NCI-H187 (cell line): ENCODE measurements around the gene MTURN.
"Not testable (repeated sequence)": the region's sequence is repeated elsewhere in the genome, so short reads cannot be mapped to it uniquely, and the experiment has no call there.

Experiments
- DNase-seq, 2 experiments: peaks; one replicate each; lab custom pipeline; 2025; lab: John Stamatoyannopoulos, UW

Gene MTURN

DNA sequence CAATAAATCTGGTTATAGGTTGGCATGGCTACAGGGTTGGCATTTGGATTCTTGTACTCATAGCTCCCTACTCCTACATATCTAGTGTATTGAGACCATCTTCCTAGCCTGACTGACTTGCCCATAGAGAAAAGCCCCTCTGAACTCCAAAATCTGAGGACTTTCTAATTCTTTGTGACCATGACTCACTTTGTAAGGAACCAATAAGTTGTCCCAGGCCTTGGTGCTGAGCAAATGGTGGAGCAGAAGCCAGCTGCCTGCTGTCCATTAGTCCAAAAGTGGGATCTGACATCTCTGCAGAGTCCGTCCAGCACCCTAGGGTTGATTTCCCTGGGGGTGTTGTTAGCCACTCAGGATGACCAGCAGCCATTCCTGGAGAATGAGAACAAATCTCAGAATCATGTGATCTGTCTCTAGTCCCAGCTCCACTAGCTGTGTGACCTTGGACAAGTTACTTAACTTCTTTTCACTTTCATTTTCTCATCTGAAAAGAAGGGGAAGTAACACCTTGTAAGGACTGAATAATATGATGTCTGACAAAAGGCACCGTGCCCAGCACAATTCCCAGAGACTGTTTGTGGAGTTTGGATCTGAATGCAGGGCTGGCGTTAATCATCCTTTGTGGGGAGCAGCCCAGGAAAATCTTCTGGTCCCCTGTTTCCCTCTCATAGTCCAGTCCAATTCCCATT, 44.1 kb downstream of the MTURN start:
- DNase-seq = no peak

DNA sequence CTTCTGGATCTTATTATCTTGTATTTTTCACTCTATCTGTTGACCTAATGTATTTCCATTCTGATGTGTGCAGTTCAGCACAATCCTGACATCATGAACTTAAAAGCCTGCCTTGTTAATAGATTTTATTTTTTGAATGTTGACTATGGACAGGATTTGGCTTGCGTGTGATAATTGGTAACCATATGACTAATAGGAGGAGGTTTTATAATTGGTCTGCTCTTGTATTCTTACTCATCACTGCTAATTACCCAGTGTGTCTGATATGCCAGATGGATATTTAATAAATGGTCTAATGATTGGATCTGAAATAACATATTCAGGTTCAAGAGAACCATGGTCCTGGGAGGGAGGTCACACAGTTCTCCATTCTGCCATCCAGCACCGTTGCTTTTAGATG, 45.9 kb downstream of the MTURN start:
- no peak for DNase-seq

DNA sequence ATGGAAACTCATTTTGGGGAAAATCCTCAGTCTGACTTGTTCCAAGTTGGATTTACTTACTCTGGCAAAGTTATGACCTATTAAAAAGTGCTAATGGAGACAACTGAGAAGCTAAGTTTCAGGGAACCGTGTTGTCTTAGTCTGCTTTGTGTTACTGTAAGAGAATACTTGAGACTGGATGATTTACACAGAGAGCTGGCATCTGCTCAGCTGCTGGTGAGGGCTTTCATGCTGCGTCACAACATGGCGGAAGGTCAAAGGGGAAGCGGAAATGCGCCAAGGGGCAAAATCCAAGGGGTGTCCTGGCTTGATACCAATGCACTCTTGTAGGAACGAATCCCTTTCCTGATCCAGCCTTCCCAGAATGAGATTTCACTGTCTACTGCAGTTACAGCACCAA, 46.4 kb downstream of the MTURN start:
- no peak for DNase-seq

DNA sequence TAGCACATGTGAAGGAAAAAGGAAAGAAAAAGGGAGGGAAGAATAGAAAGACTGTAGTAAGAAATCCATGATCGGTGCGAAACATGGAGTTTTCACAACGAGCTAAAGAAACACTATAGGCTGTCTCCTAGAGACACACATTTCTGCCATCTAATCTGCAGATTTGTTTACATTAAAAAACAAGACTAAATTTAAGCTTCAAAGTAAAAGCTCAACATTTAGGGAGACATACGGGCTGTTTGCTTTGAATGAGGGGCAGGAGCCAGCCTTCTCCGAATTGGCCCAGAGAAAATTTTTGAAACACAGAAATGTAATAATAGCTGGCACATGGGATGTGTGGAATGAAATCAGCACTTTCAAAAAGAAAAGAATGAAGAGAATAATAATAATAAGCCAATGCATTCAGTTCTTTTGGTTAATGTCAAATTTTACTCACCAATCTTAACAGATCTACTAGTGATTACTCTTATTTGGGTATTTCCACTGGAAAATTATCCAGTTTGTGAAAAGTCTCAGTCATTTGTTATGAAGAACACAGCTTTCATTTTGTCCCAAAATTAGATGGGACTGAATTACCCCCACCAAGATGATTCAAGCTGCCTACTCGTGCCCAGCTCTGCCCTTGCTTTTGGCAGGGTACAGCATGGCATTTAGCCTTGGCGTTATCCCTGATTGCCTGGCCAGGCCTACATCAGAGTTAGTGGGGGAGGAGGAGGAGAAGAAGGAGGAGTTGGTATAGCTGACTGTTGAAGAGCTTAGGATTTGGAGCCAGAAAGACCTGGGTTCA, 47.1 kb downstream of the MTURN start:
- no peak for DNase-seq

DNA sequence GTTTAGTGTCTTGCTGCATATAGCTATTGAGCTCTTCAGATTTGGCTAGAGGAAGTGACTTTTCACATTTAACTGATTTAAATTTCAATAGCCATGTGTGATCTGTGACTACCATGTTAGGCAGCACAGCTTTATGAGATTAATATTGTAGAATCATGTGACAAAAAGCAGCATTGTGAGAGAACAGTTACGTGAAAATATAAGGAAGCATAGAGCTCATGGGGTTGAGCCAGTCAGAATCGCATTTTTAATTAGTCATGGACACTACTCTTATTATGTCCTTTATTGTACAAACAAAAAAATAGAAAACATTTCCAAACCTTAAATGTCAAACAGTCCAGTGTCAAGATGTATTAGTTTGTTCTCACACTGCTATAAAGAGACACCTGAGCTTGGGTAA, 48.0 kb downstream of the MTURN start:
- no peak for DNase-seq

DNA sequence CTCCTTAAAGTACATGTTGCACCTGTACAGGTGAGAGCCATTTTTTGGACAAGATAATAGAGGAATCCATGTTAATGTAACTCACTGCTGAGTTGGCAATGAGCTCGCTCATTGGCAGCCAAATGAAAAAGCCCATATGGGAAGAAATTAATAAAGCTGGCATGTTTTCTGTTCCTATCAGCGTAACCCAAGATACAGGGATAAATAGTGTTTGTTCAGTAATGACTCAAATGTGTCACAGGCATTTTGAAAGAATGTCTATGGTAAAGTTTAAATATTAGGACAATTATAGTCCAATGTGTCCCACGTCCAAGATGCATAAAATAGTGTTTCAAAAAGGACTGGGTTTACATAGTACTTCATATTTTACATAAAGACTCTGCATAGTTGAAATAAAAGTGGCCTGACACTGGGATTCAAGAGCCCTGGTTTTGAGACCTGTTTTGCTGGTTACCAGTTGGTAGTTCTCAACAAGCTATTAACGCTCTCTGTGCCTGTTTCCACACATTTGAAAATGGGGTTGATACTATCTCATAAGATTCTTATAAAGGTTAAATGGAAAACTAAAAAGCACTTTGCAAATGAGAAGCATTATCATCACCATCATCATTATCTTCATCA, 49.1 kb downstream of the MTURN start:
- no peak for DNase-seq

DNA sequence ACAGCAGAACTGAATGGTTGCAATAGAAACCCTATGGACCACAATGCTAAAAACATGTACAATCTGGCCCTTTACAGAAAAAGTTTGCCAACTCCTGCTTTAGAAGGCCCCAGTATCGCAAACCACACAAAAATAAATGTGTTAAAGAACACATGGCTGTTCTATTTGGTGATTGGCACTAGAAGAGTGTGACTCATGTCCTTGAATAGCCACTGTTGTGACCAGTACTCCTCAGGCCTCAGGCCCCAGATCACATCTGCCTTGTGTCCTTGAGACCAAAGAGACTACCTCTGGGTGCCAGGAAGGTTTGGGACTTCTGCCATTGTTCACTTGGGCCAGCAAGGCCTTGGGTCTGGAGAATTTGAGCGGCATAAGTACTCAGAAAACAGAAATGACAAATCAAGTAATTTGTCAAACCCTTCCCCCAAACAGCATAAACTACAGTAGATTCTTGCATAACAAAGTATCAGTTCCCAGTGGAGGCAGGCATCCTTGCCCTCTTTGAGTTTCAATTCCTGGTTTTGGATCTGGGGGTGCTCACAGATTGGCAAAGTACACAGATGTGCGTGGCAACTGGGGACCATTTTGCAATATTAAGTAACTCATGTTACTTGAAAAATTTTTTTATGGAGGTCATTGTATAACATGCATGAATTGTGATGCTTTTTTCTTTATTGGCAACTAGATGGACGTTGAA, 50.2 kb downstream of the MTURN start:
- no peak for DNase-seq

DNA sequence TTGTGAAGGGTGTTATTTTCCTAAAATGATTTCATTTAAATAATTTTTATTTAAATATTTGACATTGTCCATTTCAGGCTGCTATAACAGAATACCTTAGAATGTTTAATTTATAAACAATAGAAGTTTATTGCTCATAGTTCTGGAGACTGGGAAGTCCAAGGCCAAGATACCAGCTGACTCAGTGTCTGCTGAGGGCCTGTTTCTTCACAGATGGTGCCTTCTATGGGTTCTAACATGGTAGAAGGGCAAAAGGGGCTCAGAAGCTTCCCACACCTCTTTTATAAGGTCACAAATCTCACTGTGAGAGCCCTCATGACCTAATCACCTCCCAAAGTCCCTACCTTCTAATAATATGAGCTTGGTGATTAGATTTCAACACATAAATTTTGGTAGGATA, 50.7 kb downstream of the MTURN start:
- no peak for DNase-seq

DNA sequence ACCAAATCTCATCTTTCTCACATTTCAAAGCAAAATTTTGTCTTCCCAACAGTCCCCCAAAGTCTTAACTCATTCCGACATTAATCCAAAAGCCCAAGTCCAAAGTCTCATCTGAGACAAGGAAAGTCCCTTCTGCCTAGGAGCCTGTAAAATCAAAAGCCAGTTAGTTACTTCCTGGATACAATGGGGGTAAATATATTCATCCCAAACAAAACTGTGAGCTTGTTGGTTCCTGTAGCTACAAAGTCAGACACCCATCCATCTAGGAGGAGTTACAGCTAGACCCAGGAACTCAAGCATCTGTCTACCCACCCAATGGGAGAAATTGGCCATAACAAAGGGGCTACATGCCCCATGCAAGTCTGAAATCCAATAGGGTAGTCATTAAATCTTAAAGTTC, 51.9 kb downstream of the MTURN start:
- DNase-seq = no peak

DNA sequence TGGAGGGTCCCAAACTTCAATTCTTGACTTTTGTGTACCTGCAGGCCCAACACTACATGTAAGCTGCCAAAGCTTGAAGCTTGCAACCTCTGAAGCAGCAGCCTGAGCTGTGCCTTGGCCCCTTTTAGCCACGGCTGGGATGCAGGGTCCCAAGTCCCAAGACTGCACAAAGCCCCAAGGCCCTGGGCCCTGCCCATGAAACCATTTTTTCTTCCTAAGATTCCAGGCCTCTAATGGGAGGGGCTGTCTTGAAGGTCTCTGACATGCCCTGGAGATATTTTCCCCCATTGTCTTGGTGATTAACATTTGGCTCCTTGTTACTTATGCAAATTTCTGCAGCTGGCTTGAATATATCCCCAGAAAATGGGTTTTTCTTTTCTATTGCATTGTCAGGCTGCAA, 52.7 kb downstream of the MTURN start:
- DNase-seq = no peak

DNA sequence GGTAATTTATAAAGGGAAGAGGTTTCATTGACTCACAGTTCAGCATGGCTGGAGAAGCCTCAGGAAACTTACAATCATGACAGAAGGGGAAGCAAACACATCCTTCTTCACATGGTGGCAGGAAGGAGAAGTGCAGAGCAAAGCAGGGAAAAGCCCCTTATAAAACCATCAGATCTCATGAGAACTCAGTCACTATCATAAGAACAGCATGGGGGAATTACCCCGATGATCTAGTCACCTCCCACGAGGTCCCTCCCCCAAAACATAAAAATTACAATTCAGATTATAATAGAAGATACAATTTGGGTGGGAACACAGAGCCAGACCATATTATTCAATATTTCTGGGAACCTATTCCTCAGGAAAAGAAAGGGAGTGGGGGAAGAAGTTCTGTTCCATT, 53.6 kb downstream of the MTURN start:
- DNase-seq = not testable (repeated sequence)

DNA sequence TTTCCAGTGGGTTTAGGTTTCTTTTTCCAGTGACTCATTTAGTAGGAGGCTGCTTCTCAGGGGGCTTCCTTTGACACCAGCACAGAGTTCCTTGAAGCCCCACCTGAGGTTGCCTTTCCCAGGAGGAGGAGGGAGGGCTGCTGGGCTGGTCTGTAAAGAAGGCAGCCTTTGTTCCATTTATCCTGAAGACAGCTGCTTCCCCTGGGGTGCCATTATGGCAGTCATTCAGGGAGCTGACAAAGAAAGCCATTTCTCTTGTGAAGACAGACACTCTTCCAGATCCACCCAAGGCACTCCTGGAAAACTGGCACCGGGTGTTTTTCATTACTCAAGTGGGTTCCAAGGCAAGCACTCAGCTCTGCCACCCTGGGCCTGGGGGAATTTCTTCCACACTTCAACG, 54.0 kb downstream of the MTURN start:
- no peak for DNase-seq

DNA sequence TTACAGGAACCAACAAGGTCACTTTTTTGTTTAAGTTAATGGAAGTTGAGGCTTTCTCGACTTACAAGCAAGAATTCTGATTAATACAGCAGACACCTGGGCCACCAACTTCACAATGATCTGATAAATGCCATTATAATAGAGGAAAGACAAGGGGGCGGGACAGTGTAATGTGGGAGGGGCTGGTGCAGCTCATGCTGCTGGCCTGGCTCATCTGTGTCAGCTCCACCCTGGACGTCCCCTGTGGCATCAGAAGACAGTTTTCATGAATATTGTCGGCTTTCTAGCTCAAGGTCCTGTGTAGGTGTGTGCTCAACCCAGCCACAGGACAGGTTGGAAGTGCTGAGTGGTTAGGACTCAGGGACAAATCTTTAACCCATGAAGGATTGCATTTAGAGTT, 57.0 kb downstream of the MTURN start:
- no peak for DNase-seq

DNA sequence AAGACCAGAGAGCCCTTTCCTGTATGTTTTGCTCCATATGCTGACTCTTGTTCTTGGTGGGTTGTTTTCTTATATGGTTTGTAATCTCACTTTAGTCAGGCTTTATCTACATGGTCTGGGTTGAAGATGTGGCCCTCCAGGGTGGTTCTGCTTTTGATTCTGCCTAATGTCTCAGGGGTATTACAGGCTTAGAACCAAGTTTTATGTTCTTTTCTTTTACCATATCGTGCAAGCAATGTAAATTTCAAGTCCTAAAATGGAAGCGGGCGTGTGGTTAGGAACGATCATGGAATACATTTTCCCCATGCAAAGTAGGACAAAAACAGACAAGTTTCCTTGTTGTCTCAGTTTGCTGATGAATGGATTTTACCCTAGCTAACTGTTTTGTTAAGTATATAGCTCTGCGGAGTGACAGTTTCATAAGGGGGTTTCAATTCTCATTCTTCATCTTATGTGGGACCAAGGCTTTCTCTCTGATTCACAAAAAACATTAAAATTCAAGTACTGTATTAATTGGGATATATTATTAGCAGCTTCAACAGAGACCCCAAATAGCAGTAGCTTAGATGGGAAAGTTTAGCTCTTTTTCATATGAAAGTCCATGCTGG, 58.7 kb downstream of the MTURN start:
- no peak for DNase-seq

DNA sequence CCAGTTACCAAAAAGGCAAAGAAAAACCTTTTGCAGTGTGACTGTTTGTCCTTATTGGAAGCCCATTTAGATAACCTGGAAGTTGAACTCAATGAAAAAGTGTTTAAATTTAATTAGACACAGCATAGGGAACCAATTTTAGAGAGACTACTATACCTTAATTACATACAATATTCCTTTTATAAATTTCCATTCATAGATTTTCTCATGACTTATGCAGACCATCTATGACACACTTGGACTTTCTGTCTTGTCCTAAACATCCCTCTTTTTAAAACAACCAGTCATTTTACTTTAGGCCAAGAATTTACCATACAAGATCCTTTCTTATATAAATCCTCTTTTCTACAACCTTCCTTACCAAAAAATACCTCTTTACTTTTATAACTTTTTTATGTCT, 61.6 kb downstream of the MTURN start:
- DNase-seq = no peak

DNA sequence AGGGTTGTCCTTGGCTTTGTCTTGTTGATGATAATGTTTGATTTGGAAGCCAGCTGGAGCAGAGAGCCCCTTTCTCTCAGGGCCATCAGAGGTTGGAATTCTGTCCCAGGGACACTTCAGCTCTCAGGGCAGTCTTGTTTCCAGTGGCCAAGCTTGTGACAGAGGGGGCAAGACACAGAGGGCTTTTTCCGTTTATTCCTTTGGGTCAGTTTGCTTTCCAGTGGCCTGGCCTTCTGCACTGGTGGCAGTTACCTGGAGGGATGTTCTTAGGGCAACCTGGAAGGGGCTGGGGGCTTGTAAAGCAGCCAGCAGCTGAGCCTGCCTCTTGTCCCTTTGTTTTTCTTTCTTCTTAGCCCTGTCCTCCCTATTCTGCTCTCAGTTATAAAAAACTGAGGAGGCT, 62.7 kb downstream of the MTURN start:
- DNase-seq = no peak

DNA sequence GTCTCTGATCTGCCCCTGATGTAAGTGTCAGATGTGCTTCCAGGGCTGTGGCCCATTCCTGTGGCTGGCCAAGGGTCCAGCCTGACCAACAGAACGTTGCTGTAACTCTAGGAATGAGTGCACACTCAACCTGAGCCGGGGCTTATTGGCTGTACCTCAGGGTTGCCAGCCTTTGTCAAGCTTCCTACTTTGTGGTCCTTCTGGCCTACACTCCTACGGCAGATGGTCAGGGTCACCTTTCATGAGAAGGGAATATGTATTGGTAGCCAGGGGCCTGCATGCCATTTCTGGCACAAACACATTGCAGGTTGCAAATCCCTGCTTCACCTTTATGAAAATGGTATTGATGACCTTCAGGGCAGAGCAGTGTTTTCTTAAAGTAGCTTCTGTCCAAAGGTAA, 64.5 kb downstream of the MTURN start:
- DNase-seq = no peak

DNA sequence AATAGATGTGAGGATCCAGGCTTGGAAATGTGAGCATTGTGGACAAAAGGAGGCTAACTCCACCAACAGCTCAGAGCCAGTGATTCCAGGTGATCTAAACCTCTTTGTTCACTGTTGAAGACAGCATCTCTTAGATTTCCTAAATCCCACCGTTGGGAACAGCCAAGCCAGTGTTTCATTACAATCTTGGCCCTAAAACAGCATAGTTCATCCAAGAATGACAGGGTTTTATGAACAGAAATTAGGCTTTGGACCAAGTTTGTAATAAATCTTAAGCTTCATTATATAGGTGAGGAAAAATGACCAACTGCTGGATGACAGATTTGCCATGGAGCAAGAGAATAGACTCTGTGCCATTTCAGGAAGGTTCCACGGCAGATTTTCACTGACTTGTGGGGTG, 65.8 kb downstream of the MTURN start:
- no peak for DNase-seq

DNA sequence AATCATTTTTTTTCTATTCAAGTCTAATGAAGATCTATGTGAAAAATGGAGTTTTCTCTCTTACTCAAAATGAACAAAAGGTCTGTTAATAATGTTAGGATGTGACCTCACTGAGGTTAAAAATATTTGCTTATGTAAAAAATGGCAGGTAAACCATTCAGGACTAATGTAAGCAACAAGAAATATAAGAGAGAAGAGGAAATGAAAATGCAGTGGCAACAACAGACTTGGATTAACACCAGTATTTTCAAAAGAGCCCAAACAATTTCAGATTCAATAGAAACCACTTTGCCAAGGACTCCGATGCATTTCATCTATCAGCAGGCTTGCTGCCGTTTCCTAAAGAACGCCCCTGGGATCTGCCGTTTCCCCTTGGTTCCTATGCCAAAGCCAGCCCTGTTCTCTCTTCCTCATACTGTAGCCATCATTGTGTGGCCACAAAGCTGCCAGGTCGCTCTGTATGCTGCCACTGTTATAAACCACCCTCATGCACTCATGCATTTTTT, 66.4 kb downstream of the MTURN start:
- DNase-seq = no peak

DNA sequence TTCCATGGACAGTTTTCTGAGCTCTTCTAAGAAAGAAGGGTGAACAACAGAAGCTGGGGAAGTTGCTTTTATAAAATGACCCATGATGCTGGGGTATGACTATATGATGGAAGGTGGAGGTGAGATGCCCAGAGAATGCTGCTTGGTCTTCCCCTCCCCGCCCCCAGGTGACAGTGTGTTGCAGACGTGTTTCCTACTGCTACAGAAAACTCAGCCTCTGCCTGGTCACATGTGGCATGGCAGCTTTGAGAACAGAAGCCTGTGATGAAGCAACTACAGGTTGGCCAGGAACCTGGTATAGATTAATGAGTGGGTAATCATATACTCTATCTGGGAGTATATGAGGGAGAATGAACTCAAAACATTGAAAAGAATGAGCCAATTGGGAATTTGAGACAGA, 67.1 kb downstream of the MTURN start:
- no peak for DNase-seq

DNA sequence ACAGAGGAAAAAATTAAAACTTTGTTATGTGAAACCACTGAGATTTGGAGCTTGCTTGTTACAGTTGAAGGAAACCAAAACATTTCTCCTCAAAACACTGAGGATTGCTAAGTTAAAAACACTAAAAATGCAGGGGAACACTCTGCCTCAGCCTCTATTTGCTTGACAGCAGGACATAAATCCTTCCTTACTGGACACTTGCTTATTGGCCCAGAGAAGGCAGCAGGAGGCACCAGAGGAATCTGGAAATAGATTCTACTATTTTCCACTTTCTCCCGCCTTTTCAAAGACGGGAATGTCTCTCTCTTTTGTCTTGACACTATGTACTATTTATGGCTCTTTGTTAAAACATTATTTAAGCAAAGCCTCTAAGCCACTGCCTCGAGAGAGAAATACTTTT, 67.9 kb downstream of the MTURN start:
- no peak for DNase-seq

DNA sequence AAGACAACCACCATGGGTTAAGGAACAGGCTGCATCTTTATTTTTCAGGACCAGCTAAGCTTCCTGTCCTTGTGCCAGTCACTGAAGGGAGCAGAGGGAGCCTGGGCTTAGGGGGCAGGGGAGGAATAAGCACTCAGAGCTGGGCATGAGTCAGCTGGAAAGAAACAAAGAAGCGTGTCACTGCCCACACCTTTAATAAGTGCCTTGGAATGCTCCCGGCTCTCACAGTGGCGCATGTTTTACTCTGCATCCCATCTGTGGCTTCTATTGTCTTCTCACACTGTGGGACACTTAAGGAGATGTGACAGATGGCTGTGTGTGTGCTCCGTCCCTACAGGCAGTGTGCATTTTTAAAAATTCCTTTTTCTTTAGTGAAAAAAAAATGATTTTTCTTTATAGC, 71.7 kb downstream of the MTURN start:
- DNase-seq = no peak
